Lower lobe of right lung (tissue), 2 donors: ENCODE measurements around the gene BTNL8. TPM values are rescaled to one million over a fixed set of nuclear protein-coding genes. Genes with fewer than 3 reads are reported as not detected.

Experiments used
- ATAC-seq, 2 donors: fragments of 200-7000 bp; cut with Tn5 transposase; one replicate each; pipeline ENCODE4 v1.9.1; 2020 to 2022; ENCODE audit warnings: mild to moderate bottlenecking in 2 of 2, moderate library complexity in 2 of 2
- DNase-seq: peaks from one replicate; pipeline ENCODE4 v3.0.0-alpha.2; 2020
- H3K27ac ChIP-seq: fragments of 200-600 bp; one replicate; pipeline ENCODE4 v1.8.0; 2022
- H3K27me3 ChIP-seq: fragments of 200-600 bp; one replicate; pipeline ENCODE4 v1.8.0; 2022; ENCODE audit warnings: low read depth
- H3K36me3 ChIP-seq: fragments of 200-600 bp; one replicate; pipeline ENCODE4 v1.8.0; 2022; ENCODE audit warnings: mild to moderate bottlenecking
- H3K4me1 ChIP-seq: fragments of 200-600 bp; one replicate; pipeline ENCODE4 v1.8.0; 2022
- H3K4me3 ChIP-seq: fragments of 200-600 bp; one replicate; pipeline ENCODE4 v1.8.0; 2022; ENCODE audit warnings: mild to moderate bottlenecking
- H3K9me3 ChIP-seq: fragments of 200-600 bp; one replicate; pipeline ENCODE4 v1.8.0; 2022
- intact Hi-C: fragments of 100-400 bp; cut with DNase I; formaldehyde crosslinking; loops from one replicate; pipeline ENCODE4 v1.11.0; 2022
- total RNA-seq: library from RNA; stranded (reverse); fragmentation: NEBNext Ultra II Directional; extraction: Animal tissue kit (Norgen Biotek cat#: 25700); gene quantifications from one replicate; pipeline ENCODE4 v1.2.1, GENCODE V29; 2021
- TF ChIP-seq, protein P1 (sequence below): fragments of 200-600 bp; IDR thresholded peaks from one replicate; pipeline ENCODE4 v1.8.0; 2022; ENCODE audit warnings: antibody characterized with exemption, mild to moderate bottlenecking
- donor health status: DM: no; HTN: yes; CAD: no; lungs with severe emphysema.

BTNL8 gene
- total RNA-seq, 1 donor from 2014 or later, result 5.3 TPM

DNA sequence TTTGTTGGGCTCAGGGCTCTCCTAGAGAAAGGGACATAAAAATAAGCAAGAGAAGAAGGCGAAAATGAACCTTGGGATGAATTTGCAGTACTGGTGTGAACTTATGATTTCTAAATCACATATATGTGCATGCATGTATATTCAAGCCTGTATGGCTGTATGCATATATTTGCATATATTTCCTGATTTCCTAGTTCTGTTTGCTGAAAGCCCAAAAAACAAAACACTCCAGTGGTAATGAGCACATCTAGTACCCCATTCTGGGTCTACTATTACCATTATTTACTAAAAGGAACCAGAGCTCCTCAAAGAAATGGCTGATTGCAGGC lies 45.1 kb upstream of the BTNL8 start:
- intact Hi-C loops, result no loop called here
- Histone ChIP-seq H3K9me3 (peaks cover 9% of the 10 kb centered on the region), H3K27ac (no peak overlapping the region), H3K27me3 (no peaks in the 10 kb centered on the region), H3K36me3 (peaks cover 32% of the 10 kb centered on the region), H3K4me3 (no peak overlapping the region), H3K4me1 (peaks cover 12% of the 10 kb centered on the region)
- ATAC-seq (no peak), DNase-seq (no peak)
- TF ChIP-seq, protein P1, sequence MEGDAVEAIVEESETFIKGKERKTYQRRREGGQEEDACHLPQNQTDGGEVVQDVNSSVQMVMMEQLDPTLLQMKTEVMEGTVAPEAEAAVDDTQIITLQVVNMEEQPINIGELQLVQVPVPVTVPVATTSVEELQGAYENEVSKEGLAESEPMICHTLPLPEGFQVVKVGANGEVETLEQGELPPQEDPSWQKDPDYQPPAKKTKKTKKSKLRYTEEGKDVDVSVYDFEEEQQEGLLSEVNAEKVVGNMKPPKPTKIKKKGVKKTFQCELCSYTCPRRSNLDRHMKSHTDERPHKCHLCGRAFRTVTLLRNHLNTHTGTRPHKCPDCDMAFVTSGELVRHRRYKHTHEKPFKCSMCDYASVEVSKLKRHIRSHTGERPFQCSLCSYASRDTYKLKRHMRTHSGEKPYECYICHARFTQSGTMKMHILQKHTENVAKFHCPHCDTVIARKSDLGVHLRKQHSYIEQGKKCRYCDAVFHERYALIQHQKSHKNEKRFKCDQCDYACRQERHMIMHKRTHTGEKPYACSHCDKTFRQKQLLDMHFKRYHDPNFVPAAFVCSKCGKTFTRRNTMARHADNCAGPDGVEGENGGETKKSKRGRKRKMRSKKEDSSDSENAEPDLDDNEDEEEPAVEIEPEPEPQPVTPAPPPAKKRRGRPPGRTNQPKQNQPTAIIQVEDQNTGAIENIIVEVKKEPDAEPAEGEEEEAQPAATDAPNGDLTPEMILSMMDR, result no peak

DNA sequence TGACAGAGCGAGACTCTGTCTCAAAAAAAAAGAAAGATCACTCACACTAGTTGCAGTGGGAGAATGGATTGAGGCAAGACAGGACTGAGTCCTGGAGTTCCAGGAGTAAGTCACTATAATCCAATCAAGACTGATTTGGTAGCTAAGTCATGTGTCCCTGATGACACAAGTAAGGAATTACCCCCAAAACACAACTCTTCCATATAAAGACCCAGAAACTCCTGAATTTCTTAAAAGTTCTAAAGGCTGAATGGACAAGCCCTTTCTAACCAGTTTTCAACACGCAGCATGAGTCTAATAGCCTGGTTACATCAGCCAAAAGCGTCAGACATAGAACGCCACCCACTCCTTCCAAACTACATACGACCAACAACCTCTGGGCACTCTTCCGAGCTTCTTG lies 40.4 kb upstream of the BTNL8 start:
- DNase-seq (no peak), ATAC-seq (no peak)
- TF ChIP-seq, protein P1, result no peak
- intact Hi-C loops, result no loop called here
- H3K9me3 ChIP-seq, result no peaks in the 10 kb centered on the region
- no peaks in the 10 kb centered on the region for H3K27me3 ChIP-seq
- peaks cover 7% of the 10 kb centered on the region for H3K36me3 ChIP-seq
- peaks cover 14% of the 10 kb centered on the region for H3K4me1 ChIP-seq
- no peak overlapping the region for H3K4me3 ChIP-seq
- no peak overlapping the region for H3K27ac ChIP-seq

DNA sequence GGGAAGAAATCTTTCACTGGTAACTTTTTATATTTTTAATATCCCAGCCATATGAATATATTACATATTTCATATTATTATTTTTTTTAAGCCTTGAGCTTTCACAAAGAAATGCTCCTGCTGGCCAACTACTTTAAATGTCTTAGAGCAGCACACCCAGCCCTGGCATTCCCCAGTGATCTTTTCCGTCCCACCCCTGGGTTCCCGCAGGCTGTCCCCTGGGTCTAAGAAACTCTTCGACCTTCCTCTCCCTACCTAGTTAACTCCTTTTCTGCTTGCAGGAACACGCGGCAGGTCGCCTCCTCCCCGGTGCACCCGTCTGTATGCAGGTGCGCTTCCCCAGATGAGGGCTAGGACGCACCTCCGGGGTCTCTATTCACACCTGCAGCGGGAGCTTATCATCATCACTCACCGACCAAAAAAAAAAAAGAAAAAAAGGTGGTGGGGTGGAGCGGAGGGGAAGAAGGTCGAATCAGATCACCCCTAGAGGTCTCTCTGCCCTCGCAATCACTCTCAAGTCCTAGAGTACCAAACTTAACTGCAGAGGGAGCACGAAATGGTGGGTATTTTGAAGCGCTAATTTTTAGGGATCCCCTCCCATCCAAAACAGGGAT lies 38.6 kb upstream of the BTNL8 start:
- Histone ChIP-seq H3K27me3 (no peaks in the 10 kb centered on the region), H3K27ac (peak overlapping the region; percentile 91), H3K4me3 (peak overlapping the region; percentile 96), H3K9me3 (no peaks in the 10 kb centered on the region), H3K36me3 (peaks cover 7% of the 10 kb centered on the region), H3K4me1 (peaks cover 10% of the 10 kb centered on the region)
- peak; percentile 58 to 73 for ATAC-seq
- intact Hi-C loops, result no loop called here
- TF ChIP-seq, protein P1, result no peak
- peak; percentile 53 for DNase-seq

DNA sequence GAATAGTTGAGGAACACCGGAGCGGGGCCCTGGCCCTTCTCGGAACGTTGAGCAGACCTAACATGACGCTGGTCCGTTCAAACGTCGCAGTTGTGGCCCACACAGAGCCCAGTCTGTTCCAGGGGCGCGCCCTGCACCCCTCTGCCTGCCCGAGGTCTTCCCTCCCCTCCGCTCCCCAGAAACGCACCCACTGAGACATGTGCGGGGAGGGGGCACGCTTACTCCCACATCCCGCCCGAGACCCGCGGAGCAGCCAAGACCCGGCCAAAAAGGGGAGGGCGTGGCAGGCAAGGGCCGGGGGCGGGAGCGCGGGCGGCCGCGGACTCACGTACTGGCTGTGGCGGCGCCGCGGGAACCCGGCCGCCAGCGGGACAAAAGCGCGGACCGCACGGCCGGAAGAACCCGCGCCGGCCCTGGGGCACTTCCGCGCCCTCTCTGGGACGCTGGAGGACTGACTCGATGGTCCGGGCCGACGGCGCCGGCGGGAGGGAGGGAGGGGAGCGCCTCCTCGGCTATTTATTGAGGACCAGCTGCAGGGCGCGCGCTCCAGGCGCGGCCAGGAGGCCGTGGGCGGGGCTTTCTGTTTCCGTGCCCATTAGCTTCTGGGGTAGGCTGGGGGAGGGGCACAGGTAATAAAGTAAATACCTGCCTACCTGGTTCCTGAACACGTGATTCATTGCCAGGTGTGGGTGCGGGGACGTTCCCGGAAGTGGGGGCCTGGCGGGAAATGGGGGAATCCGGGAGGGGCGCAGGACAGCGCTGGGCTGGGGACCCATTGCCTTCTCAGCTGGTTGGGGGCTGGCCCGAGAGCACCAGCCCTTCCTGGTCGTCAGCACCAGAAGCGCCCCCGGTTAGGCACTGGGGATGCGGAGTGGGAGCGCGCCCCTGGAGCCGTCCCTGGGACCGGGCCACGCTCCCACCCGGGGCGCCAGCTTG lies 37.8 kb upstream of the BTNL8 start, which contains the start of gene ZFP62:
TSS of gene ZFP62 (minus strand) at position 390 of the 936 bp plus-strand sequence. CDS start at position 333, 57 bp downstream.
- peaks cover 10% of the 10 kb centered on the region for H3K4me1 ChIP-seq
- H3K27ac ChIP-seq, result peak within 1 kb of the TSS; percentile 91
- ATAC-seq (peak; percentile 97 to 98), DNase-seq (peak; percentile 94)
- intact Hi-C loops, result no loop called here
- TF ChIP-seq, protein P1, result no peak
- H3K9me3 ChIP-seq, result no peaks in the 10 kb centered on the region
- H3K4me3 ChIP-seq, result peak within 1 kb of the TSS; percentile 96
- H3K36me3 ChIP-seq, result peaks cover under 1% of the 10 kb centered on the region
- H3K27me3 ChIP-seq, result no peaks in the 10 kb centered on the region

DNA sequence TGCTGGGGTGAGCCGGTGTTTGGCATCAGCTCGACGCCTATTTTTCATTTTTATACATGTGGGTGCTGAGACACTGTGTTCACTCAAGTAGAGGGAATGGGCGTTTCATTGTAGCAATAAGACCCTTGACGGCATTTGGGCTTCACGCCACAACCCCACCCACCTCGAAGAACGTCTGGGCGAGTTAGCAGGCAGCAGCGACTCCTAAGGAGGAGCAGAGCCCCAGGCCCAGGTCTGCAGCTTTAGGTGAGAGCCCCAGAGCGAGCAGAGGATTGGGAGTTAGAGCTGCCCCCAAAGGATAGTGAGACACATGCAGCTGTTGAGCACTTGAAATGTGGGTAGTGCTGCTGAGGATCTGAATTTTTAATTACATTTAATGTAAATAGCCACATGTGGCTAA lies 36.3 kb upstream of the BTNL8 start:
- Histone ChIP-seq H3K9me3 (no peaks in the 10 kb centered on the region), H3K27me3 (no peaks in the 10 kb centered on the region), H3K4me1 (peaks cover 10% of the 10 kb centered on the region), H3K27ac (no peak overlapping the region), H3K4me3 (no peak overlapping the region), H3K36me3 (no peaks in the 10 kb centered on the region)
- DNase-seq (no peak), ATAC-seq (no peak)
- intact Hi-C loops, result no loop called here
- TF ChIP-seq, protein P1, result no peak
